IPS DF 6.9 (cell line): ENCODE data around the gene ANO3.

Experiments used
- DNase-seq: peaks from one replicate; pipeline ENCODE4 v3.0.0-alpha.2; 2013; ENCODE audit warnings: low read depth, low spot score
- H3K27ac ChIP-seq: one replicate; pipeline ENCODE4 v1.5.1; 2013; ENCODE audit warnings: low read length, control low read depth
- H3K27me3 ChIP-seq: 2 replicates; pipeline ENCODE4 v1.6.1; 2013; ENCODE audit warnings: mild to moderate bottlenecking, low read length; ENCODE audit not compliant: control insufficient read depth, insufficient read depth
- H3K36me3 ChIP-seq: 2 replicates; pipeline ENCODE4 v1.6.1; 2013; ENCODE audit warnings: low read length; ENCODE audit not compliant: control insufficient read depth, insufficient read depth
- H3K4me1 ChIP-seq: 2 replicates; pipeline ENCODE4 v1.6.1; 2013; ENCODE audit warnings: low read length; ENCODE audit not compliant: control insufficient read depth, insufficient read depth
- H3K4me3 ChIP-seq: 2 replicates; pipeline ENCODE4 v1.5.1; 2013; ENCODE audit warnings: mild to moderate bottlenecking, low read length
- H3K9me3 ChIP-seq: 2 replicates; pipeline ENCODE4 v1.6.1; 2013; ENCODE audit warnings: low read length, inconsistent platforms; ENCODE audit not compliant: control insufficient read depth, insufficient read depth
- WGBS: extraction: QIAGEN DNeasy Blood & Tissue Kit; methylation state at CpG from one replicate; pipeline ENCODE4 v1.1.7; 2013; ENCODE audit warnings: mixed read lengths, missing lambda C conversion rate; ENCODE audit not compliant: insufficient read length, insufficient coverage; 5-methylcytosine and 5-hydroxymethylcytosine counted together

ANO3 gene

GRCh38 chr11:26353010-26353409 is 21.1 kb downstream of the ANO3 start:
- no peaks in the 10 kb centered on the region for H3K27me3 ChIP-seq
- H3K36me3 ChIP-seq: no peaks in the 10 kb centered on the region
- no peak overlapping the region for H3K4me3 ChIP-seq
- no peaks in the 10 kb centered on the region for H3K9me3 ChIP-seq
- no peak for DNase-seq
- no peaks in the 10 kb centered on the region for H3K4me1 ChIP-seq
- no peak overlapping the region for H3K27ac ChIP-seq
- no CpG with 5 or more reads among the region's 5 CpGs for WGBS

DNA sequence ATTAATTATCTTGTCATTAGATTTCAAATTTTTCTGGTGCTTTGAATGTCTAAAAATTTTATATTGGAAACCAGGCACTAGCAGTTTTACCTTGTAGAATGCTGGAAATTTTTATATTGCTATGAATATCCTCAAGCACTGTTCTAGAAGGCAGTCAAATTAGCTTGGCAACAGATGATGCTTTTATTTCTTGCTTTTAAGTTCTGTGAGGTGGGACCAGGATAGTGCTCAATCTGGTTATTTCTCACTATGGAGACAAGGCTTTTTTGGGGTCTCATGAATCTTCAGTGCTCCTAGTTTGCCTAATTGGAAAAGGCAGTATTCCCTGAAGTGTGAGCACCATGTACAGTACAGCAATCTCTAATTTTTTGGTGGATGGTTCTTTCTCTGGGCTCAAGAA is 27.1 kb downstream of the ANO3 start:
- DNase-seq: no peak
- no peaks in the 10 kb centered on the region for H3K4me1 ChIP-seq
- no peaks in the 10 kb centered on the region for H3K27me3 ChIP-seq
- no peaks in the 10 kb centered on the region for H3K9me3 ChIP-seq
- no peak overlapping the region for H3K4me3 ChIP-seq
- H3K36me3 ChIP-seq: no peaks in the 10 kb centered on the region
- no peak overlapping the region for H3K27ac ChIP-seq

DNA sequence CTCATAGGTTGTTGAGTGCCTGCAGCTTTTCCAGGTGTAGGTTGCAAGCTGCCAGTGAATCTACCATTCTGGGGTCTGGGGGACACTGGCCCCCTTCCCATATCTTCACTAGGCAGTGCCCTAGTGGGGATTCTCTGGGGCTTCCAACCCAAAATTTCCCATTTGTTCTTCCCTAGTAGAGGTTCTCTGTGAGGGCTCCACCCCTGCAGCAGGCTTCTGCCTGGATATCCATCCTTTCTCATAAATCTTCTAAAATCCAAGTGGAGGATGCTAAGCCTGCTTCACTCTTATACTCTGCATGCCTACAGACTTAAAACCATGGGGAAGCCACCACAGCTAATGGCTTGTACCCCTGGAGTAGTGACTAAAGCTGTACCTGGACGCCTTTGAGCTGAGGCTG is 33.4 kb downstream of the ANO3 start:
- no peaks in the 10 kb centered on the region for H3K4me1 ChIP-seq
- WGBS: no CpG with 5 or more reads among the region's 1 CpG
- H3K9me3 ChIP-seq: no peaks in the 10 kb centered on the region; the same call in 1 of the 2 replicates
- DNase-seq: no peak
- H3K27ac ChIP-seq: no peak overlapping the region
- no peaks in the 10 kb centered on the region for H3K36me3 ChIP-seq
- H3K4me3 ChIP-seq: no peak overlapping the region
- H3K27me3 ChIP-seq: no peaks in the 10 kb centered on the region

DNA sequence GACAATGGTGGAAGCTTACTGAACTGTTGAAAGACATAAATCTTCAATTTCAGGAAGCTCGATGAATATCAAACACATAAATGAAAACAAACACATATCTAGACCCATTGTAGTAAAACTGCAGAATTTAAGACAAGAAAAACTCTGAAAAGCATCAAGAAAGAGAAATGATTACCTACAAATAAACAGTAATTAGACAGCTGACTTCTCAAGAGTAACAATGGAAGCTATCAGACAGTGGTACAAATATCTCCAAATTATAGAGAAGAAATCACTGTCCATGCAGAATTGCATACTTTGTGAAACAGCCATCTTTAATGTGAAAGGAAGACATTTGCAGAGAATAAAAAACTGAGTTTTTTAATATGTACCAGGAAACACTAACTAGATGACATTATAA is 45.7 kb downstream of the ANO3 start:
- Histone ChIP-seq H3K27me3 (no peaks in the 10 kb centered on the region), H3K36me3 (no peaks in the 10 kb centered on the region), H3K4me3 (no peak overlapping the region), H3K4me1 (no peaks in the 10 kb centered on the region), H3K27ac (no peak overlapping the region), H3K9me3 (no peaks in the 10 kb centered on the region)
- WGBS: no CpG with 5 or more reads among the region's 1 CpG
- DNase-seq: no peak

DNA sequence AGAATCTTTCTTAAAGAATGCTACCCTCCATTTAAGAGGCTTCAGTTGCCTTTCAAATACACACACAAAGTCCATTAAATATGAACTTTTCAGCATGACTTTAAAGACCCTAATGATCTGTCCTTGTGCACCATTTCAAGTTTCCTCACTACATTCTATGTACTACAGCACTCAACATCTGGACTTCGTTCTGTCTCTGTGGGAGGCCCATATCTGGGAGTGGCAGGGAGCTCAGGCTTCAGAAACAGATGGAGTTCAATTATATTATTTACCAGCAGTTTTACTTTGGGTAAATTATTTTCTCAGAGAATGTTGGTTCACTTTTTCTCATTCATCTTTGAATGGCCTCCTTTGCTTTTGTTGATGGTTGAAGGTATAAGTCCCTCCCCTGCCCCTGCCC is 67.4 kb downstream of the ANO3 start:
- Histone ChIP-seq H3K9me3 (no peaks in the 10 kb centered on the region), H3K27ac (no peak overlapping the region), H3K27me3 (no peaks in the 10 kb centered on the region), H3K4me3 (no peak overlapping the region), H3K4me1 (no peaks in the 10 kb centered on the region), H3K36me3 (no peaks in the 10 kb centered on the region)
- DNase-seq: no peak
- WGBS: no CpG with 5 or more reads among the region's 1 CpG

DNA sequence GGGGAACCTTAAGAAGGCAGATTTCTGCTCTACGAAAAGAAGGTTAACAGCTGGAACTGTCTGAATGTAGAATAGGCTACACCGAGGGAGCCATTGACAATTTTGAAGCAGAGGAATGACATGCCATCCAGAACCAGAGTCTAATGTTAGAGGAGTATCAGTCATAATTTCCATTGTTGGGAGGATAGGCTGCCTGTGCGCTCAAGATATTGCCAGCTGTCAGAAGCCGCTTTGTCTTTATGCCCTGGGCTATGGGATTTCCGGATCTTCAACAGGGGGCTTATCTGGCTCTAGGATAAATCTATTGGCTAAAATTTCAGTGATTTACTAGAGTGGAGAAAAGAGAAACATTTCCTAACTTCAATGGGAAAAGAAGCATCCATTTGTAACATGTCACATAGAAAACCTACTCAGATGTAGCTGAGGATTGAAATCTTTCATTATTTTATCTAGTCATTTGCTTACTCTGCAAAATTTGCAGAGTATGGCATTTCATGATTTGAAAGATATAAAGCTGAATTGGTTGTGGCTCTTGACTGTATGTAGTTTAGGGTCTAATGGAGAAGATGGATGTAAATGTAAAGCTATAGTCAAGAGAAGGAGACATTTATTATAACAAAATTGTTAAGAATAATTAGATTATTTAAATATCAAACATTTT is 78.9 kb downstream of the ANO3 start:
- Histone ChIP-seq H3K9me3 (no peaks in the 10 kb centered on the region), H3K36me3 (no peaks in the 10 kb centered on the region), H3K4me1 (no peaks in the 10 kb centered on the region), H3K4me3 (no peak overlapping the region), H3K27ac (no peak overlapping the region), H3K27me3 (no peaks in the 10 kb centered on the region)
- DNase-seq: no peak
- WGBS: no CpG with 5 or more reads among the region's 5 CpGs

GRCh38 chr11:26412955-26413354 is 81.0 kb downstream of the ANO3 start:
- no peaks in the 10 kb centered on the region for H3K4me1 ChIP-seq
- no peaks in the 10 kb centered on the region for H3K9me3 ChIP-seq
- H3K27me3 ChIP-seq: no peaks in the 10 kb centered on the region
- no peak for DNase-seq
- H3K27ac ChIP-seq: no peak overlapping the region
- no peaks in the 10 kb centered on the region for H3K36me3 ChIP-seq
- WGBS: no CpG with 5 or more reads among the region's 1 CpG
- H3K4me3 ChIP-seq: no peak overlapping the region

DNA sequence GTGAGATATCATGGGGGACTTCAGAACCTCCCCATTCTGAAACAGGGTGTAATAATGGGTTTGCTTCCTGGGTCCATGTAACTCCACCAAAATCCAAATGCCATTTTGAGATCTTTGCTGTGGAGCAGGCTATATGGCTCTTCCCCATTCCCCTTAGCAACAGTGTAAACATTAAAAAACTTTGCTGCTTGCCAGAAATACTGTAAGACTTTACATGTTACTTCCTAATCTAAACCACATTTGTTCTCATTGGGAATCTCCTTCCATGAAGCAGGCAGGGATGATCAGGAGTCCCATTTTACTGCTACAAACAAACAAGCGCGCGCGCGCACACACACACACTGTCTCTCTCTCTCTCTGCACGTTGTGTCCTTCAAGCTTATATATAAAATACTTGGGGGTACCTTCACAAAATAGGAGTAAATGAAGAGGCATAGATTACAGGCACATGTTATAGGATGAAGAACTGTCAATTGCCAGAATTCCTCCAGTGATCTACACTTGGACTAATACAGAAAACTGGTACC is 86.5 kb downstream of the ANO3 start:
- peaks cover 1% of the 10 kb centered on the region; the same call in 1 of the 2 replicates for H3K4me1 ChIP-seq
- no peaks in the 10 kb centered on the region for H3K9me3 ChIP-seq
- no peaks in the 10 kb centered on the region for H3K27me3 ChIP-seq
- DNase-seq: no peak
- no peak overlapping the region for H3K27ac ChIP-seq
- H3K36me3 ChIP-seq: no peaks in the 10 kb centered on the region
- no CpG with 5 or more reads among the region's 6 CpGs for WGBS
- H3K4me3 ChIP-seq: no peak overlapping the region

DNA sequence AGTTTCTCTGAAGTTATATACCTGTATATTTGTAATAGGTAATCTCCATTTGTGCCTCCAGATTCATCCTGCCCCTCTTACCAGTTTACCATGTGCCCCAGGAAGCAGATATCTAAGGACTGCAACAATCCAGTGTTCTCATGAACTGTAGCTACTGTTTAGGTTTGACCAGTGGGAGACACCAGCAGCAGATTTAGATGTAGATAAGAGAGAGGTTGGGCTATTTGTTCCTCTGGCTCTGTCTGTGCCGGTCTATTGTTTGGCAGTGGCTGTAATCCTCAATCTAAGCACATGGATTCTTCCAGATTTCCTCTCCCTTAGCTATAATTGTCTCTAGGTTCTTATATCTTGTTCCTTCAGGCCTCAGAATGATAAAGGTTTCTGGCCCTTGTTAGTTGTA is 88.4 kb downstream of the ANO3 start:
- Histone ChIP-seq H3K4me3 (no peak overlapping the region), H3K27me3 (no peaks in the 10 kb centered on the region), H3K4me1 (peaks cover 1% of the 10 kb centered on the region; the same call in 1 of the 2 replicates), H3K9me3 (no peaks in the 10 kb centered on the region), H3K36me3 (no peaks in the 10 kb centered on the region), H3K27ac (no peak overlapping the region)
- WGBS: no CpG with 5 or more reads among the region's 1 CpG
- no peak for DNase-seq

GRCh38 chr11:26424255-26424654 is 92.3 kb downstream of the ANO3 start:
- no peaks in the 10 kb centered on the region for H3K9me3 ChIP-seq
- no CpG with 5 or more reads among the region's 1 CpG for WGBS

DNA sequence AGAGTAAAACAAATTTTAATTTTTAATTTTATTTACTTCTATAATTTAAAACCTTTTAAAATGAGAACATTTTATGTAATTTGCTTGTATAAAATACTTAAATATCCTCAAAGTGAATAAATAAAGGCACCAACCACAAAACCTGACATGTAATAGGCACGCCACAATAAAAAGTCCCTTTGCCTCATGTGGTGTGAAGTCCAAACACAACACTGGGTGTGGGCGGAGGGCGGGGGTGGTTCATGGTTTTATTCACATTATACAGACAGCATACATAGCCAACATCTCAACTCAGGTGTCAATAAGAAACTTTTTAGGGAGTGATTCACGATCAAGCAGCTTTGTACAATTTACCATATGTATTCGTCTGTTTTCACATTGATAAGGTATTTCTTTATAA is 107.9 kb downstream of the ANO3 start:
- Histone ChIP-seq H3K4me3 (no peak overlapping the region), H3K36me3 (no peaks in the 10 kb centered on the region), H3K9me3 (no peaks in the 10 kb centered on the region), H3K27ac (no peak overlapping the region), H3K27me3 (no peaks in the 10 kb centered on the region), H3K4me1 (no peaks in the 10 kb centered on the region)
- no CpG with 5 or more reads among the region's 5 CpGs for WGBS
- DNase-seq: no peak

More at GRCh38 chr11:26424255-26424654, 92.3 kb downstream of the ANO3 start:
- Histone ChIP-seq H3K4me3 (no peak overlapping the region), H3K27ac (no peak overlapping the region), H3K27me3 (no peaks in the 10 kb centered on the region), H3K4me1 (peaks cover 1% of the 10 kb centered on the region; the same call in 1 of the 2 replicates), H3K36me3 (no peaks in the 10 kb centered on the region)
- DNase-seq: no peak
